ENCODE measurements around the gene DHDDS.
A peak's percentile ranks its signal among the peaks of the same experiment; 100 is the strongest.

The DHDDS gene

GRCh38 chr1:26419494-26419893 is 12.6 kb upstream of the DHDDS start:
- Histone ChIP-seq H3K36me3 (ENCODE audit: control insufficient read depth, insufficient read depth, low read length) (peaks cover 69% of the 10 kb centered on the region), H3K27me3 (ENCODE audit: control insufficient read depth, insufficient read depth, low read length) (no peaks in the 10 kb centered on the region), H3K9me3 (ENCODE audit: control insufficient read depth, insufficient read depth, low read depth, low read length) (no peaks in the 10 kb centered on the region), H3K9ac (ENCODE audit: low read length) (peak overlapping the region; percentile 53), H3K4me3 (ENCODE audit: low read depth, low read length) (peak overlapping the region; percentile 34), H3K27ac (ENCODE audit: low read depth, low read length) (peak overlapping the region; percentile 86), H3K4me1 (ENCODE audit: control insufficient read depth, insufficient read depth, low read length) (peaks cover 72% of the 10 kb centered on the region)

- Histone ChIP-seq H3K27me3 (ENCODE audit: control insufficient read depth, insufficient read depth, low read length) (no peaks in the 10 kb centered on the region), H3K4me3 (ENCODE audit: low read depth, low read length) (no peak overlapping the region), H3K27ac (ENCODE audit: low read depth, low read length) (peak overlapping the region; percentile 11; the same call in 1 of the 2 replicates), H3K9me3 (ENCODE audit: control insufficient read depth, insufficient read depth, low read depth, low read length) (no peaks in the 10 kb centered on the region), H3K9ac (ENCODE audit: low read length) (no peak overlapping the region), H3K4me1 (ENCODE audit: control insufficient read depth, insufficient read depth, low read length) (peaks cover 28% of the 10 kb centered on the region), H3K36me3 (ENCODE audit: control insufficient read depth, insufficient read depth, low read length) (peaks cover 60% of the 10 kb centered on the region)
Measured at GRCh38 chr1:26429721-26430120, 2.4 kb upstream of the DHDDS start.

- H3K4me1 ChIP-seq (ENCODE audit: control insufficient read depth, insufficient read depth, low read length), result peaks cover 18% of the 10 kb centered on the region; the same call in 1 of the 2 replicates
- H3K27ac ChIP-seq (ENCODE audit: low read depth, low read length), result no peak overlapping the region; the same call in 1 of the 2 replicates
- peak overlapping the region; percentile 84 for H3K4me3 ChIP-seq (ENCODE audit: low read depth, low read length)
- H3K9me3 ChIP-seq (ENCODE audit: control insufficient read depth, insufficient read depth, low read depth, low read length), result no peaks in the 10 kb centered on the region
- peaks cover 45% of the 10 kb centered on the region for H3K36me3 ChIP-seq (ENCODE audit: control insufficient read depth, insufficient read depth, low read length)
- no peaks in the 10 kb centered on the region for H3K27me3 ChIP-seq (ENCODE audit: control insufficient read depth, insufficient read depth, low read length)
- peak overlapping the region; percentile 93 for H3K9ac ChIP-seq (ENCODE audit: low read length)
Measured at GRCh38 chr1:26432793-26433192, 672 bp downstream of the DHDDS start.

DNA sequence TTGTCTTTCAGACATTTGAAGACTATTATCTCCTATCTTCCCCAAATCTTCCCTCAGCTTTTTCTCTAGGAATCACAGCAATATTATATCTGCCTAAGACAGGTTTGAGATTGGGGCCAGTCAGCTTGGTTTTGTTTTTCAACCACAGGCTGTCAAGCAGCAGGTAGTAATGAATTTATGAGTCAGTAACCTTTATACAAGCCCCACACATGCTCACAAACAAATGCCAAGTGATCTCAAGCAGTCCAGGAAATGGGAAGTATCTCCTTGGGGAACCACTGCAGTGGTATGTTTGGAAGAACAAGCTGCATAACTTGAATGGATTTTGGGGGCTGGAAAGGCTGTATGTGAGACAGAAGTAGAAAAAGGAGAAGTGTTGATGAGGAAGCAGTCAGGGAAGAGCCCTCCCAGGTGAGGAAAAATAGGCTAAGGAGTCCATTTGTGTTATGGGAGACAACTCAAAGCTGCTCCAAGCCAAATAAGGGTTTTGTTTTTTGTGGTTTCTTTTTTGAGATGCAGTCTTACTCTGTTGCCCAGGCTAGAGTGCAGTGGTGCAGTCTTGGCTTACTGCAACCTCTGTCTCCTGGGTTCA is 2.1 kb downstream of the DHDDS start:
- Histone ChIP-seq H3K9me3 (ENCODE audit: control insufficient read depth, insufficient read depth, low read depth, low read length) (no peaks in the 10 kb centered on the region), H3K36me3 (ENCODE audit: control insufficient read depth, insufficient read depth, low read length) (peaks cover 52% of the 10 kb centered on the region), H3K9ac (ENCODE audit: low read length) (no peak overlapping the region), H3K27ac (ENCODE audit: low read depth, low read length) (no peak overlapping the region), H3K27me3 (ENCODE audit: control insufficient read depth, insufficient read depth, low read length) (no peaks in the 10 kb centered on the region), H3K4me3 (ENCODE audit: low read depth, low read length) (no peak overlapping the region), H3K4me1 (ENCODE audit: control insufficient read depth, insufficient read depth, low read length) (peaks cover 15% of the 10 kb centered on the region; the same call in 1 of the 2 replicates)

DNA sequence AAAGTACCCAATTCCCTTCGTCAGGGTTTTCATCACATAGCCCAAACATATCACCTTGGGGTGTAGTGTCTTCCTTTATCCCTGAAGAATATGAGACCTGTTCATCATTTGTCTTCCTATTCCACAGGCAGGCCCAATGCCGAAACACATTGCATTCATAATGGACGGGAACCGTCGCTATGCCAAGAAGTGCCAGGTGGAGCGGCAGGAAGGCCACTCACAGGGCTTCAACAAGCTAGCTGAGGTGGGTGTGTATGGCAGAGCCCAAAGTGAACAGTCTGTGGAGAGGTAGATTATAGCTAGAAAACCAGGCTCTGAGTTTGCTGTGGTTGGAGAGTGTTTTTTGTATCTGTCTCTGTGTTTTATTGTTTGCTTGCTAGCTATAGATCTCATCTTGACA is 5.9 kb downstream of the DHDDS start:
- Histone ChIP-seq H3K36me3 (ENCODE audit: control insufficient read depth, insufficient read depth, low read length) (peaks cover 68% of the 10 kb centered on the region), H3K9me3 (ENCODE audit: control insufficient read depth, insufficient read depth, low read depth, low read length) (no peaks in the 10 kb centered on the region), H3K9ac (ENCODE audit: low read length) (no peak overlapping the region), H3K4me3 (ENCODE audit: low read depth, low read length) (no peak overlapping the region), H3K4me1 (ENCODE audit: control insufficient read depth, insufficient read depth, low read length) (no peaks in the 10 kb centered on the region), H3K27me3 (ENCODE audit: control insufficient read depth, insufficient read depth, low read length) (no peaks in the 10 kb centered on the region), H3K27ac (ENCODE audit: low read depth, low read length) (no peak overlapping the region)

DNA sequence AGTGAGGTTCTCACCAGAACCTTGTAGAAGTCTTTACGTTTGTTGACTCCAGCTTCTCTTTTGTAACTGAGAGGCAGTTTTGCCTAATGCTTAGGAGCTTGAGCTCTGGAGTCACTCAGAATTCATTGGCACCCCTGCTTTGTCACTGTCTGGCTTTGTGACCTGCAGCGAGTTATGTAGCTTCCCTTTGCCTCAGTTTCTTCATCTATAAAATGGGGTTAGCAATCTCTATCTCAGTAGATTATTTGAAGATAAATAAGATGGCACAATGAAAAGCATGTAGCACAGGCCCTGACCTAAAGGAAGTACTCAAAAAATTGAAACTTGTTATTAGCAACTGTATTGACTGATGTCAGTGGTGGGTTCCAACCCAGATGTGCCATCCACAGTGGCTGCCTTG is 8.1 kb downstream of the DHDDS start:
- Histone ChIP-seq H3K4me1 (ENCODE audit: control insufficient read depth, insufficient read depth, low read length) (no peaks in the 10 kb centered on the region), H3K4me3 (ENCODE audit: low read depth, low read length) (no peak overlapping the region), H3K9ac (ENCODE audit: low read length) (no peak overlapping the region), H3K27me3 (ENCODE audit: control insufficient read depth, insufficient read depth, low read length) (no peaks in the 10 kb centered on the region), H3K27ac (ENCODE audit: low read depth, low read length) (no peak overlapping the region), H3K36me3 (ENCODE audit: control insufficient read depth, insufficient read depth, low read length) (peaks cover 82% of the 10 kb centered on the region), H3K9me3 (ENCODE audit: control insufficient read depth, insufficient read depth, low read depth, low read length) (no peaks in the 10 kb centered on the region)

- H3K36me3 ChIP-seq (ENCODE audit: control insufficient read depth, insufficient read depth, low read length), result peaks cover 69% of the 10 kb centered on the region
- no peaks in the 10 kb centered on the region for H3K27me3 ChIP-seq (ENCODE audit: control insufficient read depth, insufficient read depth, low read length)
- H3K9ac ChIP-seq (ENCODE audit: low read length), result no peak overlapping the region
- H3K9me3 ChIP-seq (ENCODE audit: control insufficient read depth, insufficient read depth, low read depth, low read length), result no peaks in the 10 kb centered on the region
- H3K4me3 ChIP-seq (ENCODE audit: low read depth, low read length), result no peak overlapping the region
- H3K27ac ChIP-seq (ENCODE audit: low read depth, low read length), result no peak overlapping the region
- no peaks in the 10 kb centered on the region for H3K4me1 ChIP-seq (ENCODE audit: control insufficient read depth, insufficient read depth, low read length)
Measured at GRCh38 chr1:26449868-26450267, 17.7 kb downstream of the DHDDS start.

DNA sequence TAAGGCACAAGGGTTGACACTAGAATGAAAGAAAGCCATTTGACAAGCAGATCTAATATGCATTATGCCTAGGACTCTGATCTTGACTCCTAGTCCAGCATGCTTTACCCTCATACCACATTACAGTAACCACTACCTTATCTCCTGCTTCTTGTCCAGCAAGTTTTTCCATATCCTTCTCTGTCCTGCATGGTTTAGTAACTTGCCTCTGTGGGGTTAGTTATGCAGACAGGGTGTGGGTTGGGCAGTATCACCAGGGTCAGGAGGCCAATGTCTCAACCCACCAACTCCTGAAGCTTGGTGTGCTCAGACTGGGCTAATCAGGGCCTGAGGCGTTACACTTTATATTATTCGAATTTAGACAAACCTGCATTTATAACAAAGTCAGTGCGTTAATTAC is 18.8 kb downstream of the DHDDS start:
- H3K36me3 ChIP-seq (ENCODE audit: control insufficient read depth, insufficient read depth, low read length), result peaks cover 72% of the 10 kb centered on the region

DNA sequence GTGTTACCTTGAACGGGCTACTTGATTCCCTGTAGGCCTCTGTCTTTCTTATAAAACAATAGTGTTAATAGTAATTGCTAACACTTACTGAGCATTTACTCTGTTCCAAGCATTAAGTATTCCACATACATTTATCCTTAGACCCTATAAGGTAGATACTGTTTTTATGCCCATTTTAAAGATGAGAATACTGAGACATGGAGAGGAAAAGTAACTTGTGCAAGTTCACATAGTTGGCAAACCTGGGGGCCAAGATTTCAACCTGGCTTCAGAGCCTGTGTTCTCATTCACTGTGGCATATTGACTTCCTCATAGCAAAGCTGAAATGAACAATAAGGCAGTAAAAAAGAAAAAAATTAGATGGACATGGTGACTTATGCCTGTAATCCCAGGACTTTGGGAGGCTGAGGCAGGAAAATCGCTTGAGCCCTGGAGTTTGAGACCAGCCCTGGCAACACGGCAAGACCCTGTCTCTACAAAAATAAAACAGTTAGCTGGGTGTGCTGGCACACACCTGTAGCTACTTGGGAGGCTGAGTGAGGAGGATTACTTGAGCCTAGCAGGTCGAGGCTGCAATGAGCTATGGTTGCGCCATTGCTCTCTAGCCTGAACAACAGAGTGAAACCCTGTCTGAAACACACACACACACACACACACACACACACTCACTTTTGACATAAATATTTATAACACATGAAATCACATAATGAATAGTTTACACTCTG is 20.5 kb downstream of the DHDDS start:
- Histone ChIP-seq H3K9ac (ENCODE audit: low read length) (no peak overlapping the region), H3K9me3 (ENCODE audit: control insufficient read depth, insufficient read depth, low read depth, low read length) (no peaks in the 10 kb centered on the region), H3K27ac (ENCODE audit: low read depth, low read length) (no peak overlapping the region), H3K4me3 (ENCODE audit: low read depth, low read length) (no peak overlapping the region), H3K27me3 (ENCODE audit: control insufficient read depth, insufficient read depth, low read length) (no peaks in the 10 kb centered on the region), H3K36me3 (ENCODE audit: control insufficient read depth, insufficient read depth, low read length) (peaks cover 60% of the 10 kb centered on the region), H3K4me1 (ENCODE audit: control insufficient read depth, insufficient read depth, low read length) (no peaks in the 10 kb centered on the region)

More for the DNA sequence above, 18.8 kb downstream of the DHDDS start:
- Histone ChIP-seq H3K27me3 (ENCODE audit: control insufficient read depth, insufficient read depth, low read length) (no peaks in the 10 kb centered on the region), H3K4me1 (ENCODE audit: control insufficient read depth, insufficient read depth, low read length) (no peaks in the 10 kb centered on the region), H3K9me3 (ENCODE audit: control insufficient read depth, insufficient read depth, low read depth, low read length) (no peaks in the 10 kb centered on the region), H3K9ac (ENCODE audit: low read length) (no peak overlapping the region), H3K4me3 (ENCODE audit: low read depth, low read length) (no peak overlapping the region), H3K27ac (ENCODE audit: low read depth, low read length) (no peak overlapping the region)

GRCh38 chr1:26459148-26459547 is 27.0 kb downstream of the DHDDS start:
- peaks cover 66% of the 10 kb centered on the region for H3K36me3 ChIP-seq (ENCODE audit: control insufficient read depth, insufficient read depth, low read length)
- no peaks in the 10 kb centered on the region for H3K9me3 ChIP-seq (ENCODE audit: control insufficient read depth, insufficient read depth, low read depth, low read length)
- H3K27me3 ChIP-seq (ENCODE audit: control insufficient read depth, insufficient read depth, low read length), result no peaks in the 10 kb centered on the region
- H3K27ac ChIP-seq (ENCODE audit: low read depth, low read length), result no peak overlapping the region
- H3K9ac ChIP-seq (ENCODE audit: low read length), result no peak overlapping the region
- H3K4me3 ChIP-seq (ENCODE audit: low read depth, low read length), result no peak overlapping the region
- no peaks in the 10 kb centered on the region for H3K4me1 ChIP-seq (ENCODE audit: control insufficient read depth, insufficient read depth, low read length)

- peaks cover 70% of the 10 kb centered on the region for H3K36me3 ChIP-seq (ENCODE audit: control insufficient read depth, insufficient read depth, low read length)
- no peaks in the 10 kb centered on the region for H3K4me1 ChIP-seq (ENCODE audit: control insufficient read depth, insufficient read depth, low read length)
- H3K4me3 ChIP-seq (ENCODE audit: low read depth, low read length), result no peak overlapping the region
- H3K27ac ChIP-seq (ENCODE audit: low read depth, low read length), result no peak overlapping the region
- H3K9ac ChIP-seq (ENCODE audit: low read length), result no peak overlapping the region
- H3K27me3 ChIP-seq (ENCODE audit: control insufficient read depth, insufficient read depth, low read length), result no peaks in the 10 kb centered on the region
- no peaks in the 10 kb centered on the region for H3K9me3 ChIP-seq (ENCODE audit: control insufficient read depth, insufficient read depth, low read depth, low read length)
Measured at GRCh38 chr1:26459573-26460031, 27.5 kb downstream of the DHDDS start.
